ENCODE data around the gene UGT1A1.

- TF ChIP-seq GATA3 (IDR thresholded peaks at IDR 0.05; ENCODE audit: low read depth, low read length) (no peak), GATA2 (IDR thresholded peaks at IDR 0.05; ENCODE audit: low read depth, low read length) (no peak)
Observed at GRCh38 chr2:233792720-233793119, 32.6 kb downstream of the UGT1A1 start.
